ENCODE results near the gene YKT6.

The YKT6 gene

GRCh38 chr7:44257213-44257612 lies 56.4 kb downstream of the YKT6 start:
- H3F3A ChIP-seq (ENCODE audit: control insufficient read depth, insufficient read depth), result no peaks in the 10 kb centered on the region
- H3K4me1 ChIP-seq (ENCODE audit: control insufficient read depth, low read length), result peaks cover 39% of the 10 kb centered on the region

GRCh38 chr7:44257618-44258422 lies 57.0 kb downstream of the YKT6 start:
- H3K27ac ChIP-seq (ENCODE audit: low read depth, low read length), result peak overlapping the region; percentile 69
- peaks cover 6% of the 10 kb centered on the region; the same call in 1 of the 2 replicates for H3K9me3 ChIP-seq (ENCODE audit: control insufficient read depth, insufficient read depth, low read length)
- H4K20me1 ChIP-seq (ENCODE audit: control insufficient read depth, insufficient read depth, low read depth, low read length), result no peaks in the 10 kb centered on the region
- H3K4me1 ChIP-seq (ENCODE audit: control insufficient read depth, low read length), result peaks cover 39% of the 10 kb centered on the region
- H3K36me3 ChIP-seq (ENCODE audit: control insufficient read depth, low read length), result no peaks in the 10 kb centered on the region
- H3F3A ChIP-seq (ENCODE audit: control insufficient read depth, insufficient read depth), result no peaks in the 10 kb centered on the region
- no peaks in the 10 kb centered on the region for H3K9me2 ChIP-seq (replicated peaks; ENCODE audit: control insufficient read depth, low read length)
- no peaks in the 10 kb centered on the region for H3K27me3 ChIP-seq (ENCODE audit: control insufficient read depth, low read length)
- peak overlapping the region; percentile 51 for H3K4me3 ChIP-seq (ENCODE audit: low read length)
- TF ChIP-seq EZH2phosphoT487 (IDR thresholded peaks at IDR 0.05; ENCODE audit: borderline replicate concordance, low read length), result no peak
- TF ChIP-seq CTCF (IDR thresholded peaks at IDR 0.05; ENCODE audit: low read depth, low read length, poor library complexity, severe bottlenecking), result no peak
- no peaks in the 10 kb centered on the region for H3K79me2 ChIP-seq (ENCODE audit: control insufficient read depth, low read length)
- H3K4me2 ChIP-seq (ENCODE audit: low read length), result peak overlapping the region; percentile 75

More at GRCh38 chr7:44257213-44257612, 56.4 kb downstream of the YKT6 start:
- Histone ChIP-seq H3K27ac (ENCODE audit: low read depth, low read length) (peak overlapping the region; percentile 69), H3K9me2 (replicated peaks; ENCODE audit: control insufficient read depth, low read length) (no peaks in the 10 kb centered on the region), H3K79me2 (ENCODE audit: control insufficient read depth, low read length) (no peaks in the 10 kb centered on the region), H3K27me3 (ENCODE audit: control insufficient read depth, low read length) (no peaks in the 10 kb centered on the region), H3K4me2 (ENCODE audit: low read length) (peak overlapping the region; percentile 75), H3K36me3 (ENCODE audit: control insufficient read depth, low read length) (no peaks in the 10 kb centered on the region), H4K20me1 (ENCODE audit: control insufficient read depth, insufficient read depth, low read depth, low read length) (no peaks in the 10 kb centered on the region), H3K9me3 (ENCODE audit: control insufficient read depth, insufficient read depth, low read length) (peaks cover 6% of the 10 kb centered on the region; the same call in 1 of the 2 replicates), H3K4me3 (ENCODE audit: low read length) (peak overlapping the region; percentile 51)
- TF ChIP-seq EZH2phosphoT487 (IDR thresholded peaks at IDR 0.05; ENCODE audit: borderline replicate concordance, low read length) (no peak), CTCF (IDR thresholded peaks at IDR 0.05; ENCODE audit: low read depth, low read length, poor library complexity, severe bottlenecking) (no peak)

- H3K27me3 ChIP-seq (ENCODE audit: control insufficient read depth, low read length), result no peaks in the 10 kb centered on the region
- H4K20me1 ChIP-seq (ENCODE audit: control insufficient read depth, insufficient read depth, low read depth, low read length), result no peaks in the 10 kb centered on the region
- H3F3A ChIP-seq (ENCODE audit: control insufficient read depth, insufficient read depth), result no peaks in the 10 kb centered on the region
- peak overlapping the region; percentile 69; the same call in 1 of the 2 replicates for H3K27ac ChIP-seq (ENCODE audit: low read depth, low read length)
- TF ChIP-seq CTCF (IDR thresholded peaks at IDR 0.05; ENCODE audit: low read depth, low read length, poor library complexity, severe bottlenecking), result no peak
- no peak for TF ChIP-seq EZH2phosphoT487 (IDR thresholded peaks at IDR 0.05; ENCODE audit: borderline replicate concordance, low read length)
- H3K9me3 ChIP-seq (ENCODE audit: control insufficient read depth, insufficient read depth, low read length), result peaks cover 6% of the 10 kb centered on the region; the same call in 1 of the 2 replicates
- H3K4me1 ChIP-seq (ENCODE audit: control insufficient read depth, low read length), result peaks cover 39% of the 10 kb centered on the region
- no peaks in the 10 kb centered on the region for H3K9me2 ChIP-seq (replicated peaks; ENCODE audit: control insufficient read depth, low read length)
- peak overlapping the region; percentile 75 for H3K4me2 ChIP-seq (ENCODE audit: low read length)
- H3K36me3 ChIP-seq (ENCODE audit: control insufficient read depth, low read length), result no peaks in the 10 kb centered on the region
- H3K4me3 ChIP-seq (ENCODE audit: low read length), result peak overlapping the region; percentile 51
- no peaks in the 10 kb centered on the region for H3K79me2 ChIP-seq (ENCODE audit: control insufficient read depth, low read length)
These were observed 57.6 kb downstream of the YKT6 start for GRCh38 chr7:44258423-44258760.

All from DOHH2 (cell line).